DOHH2 (cell line): ENCODE measurements around the gene CYP4A22.

Experiments used
- H3F3A ChIP-seq: fragments of 200-600 bp; sonication (generic), shearing (Covaris generic); 2 replicates; pipeline ENCODE4 v1.6.0; 2016; ENCODE audit warnings: antibody characterized with exemption, mild to moderate bottlenecking; ENCODE audit not compliant: control insufficient read depth, insufficient read depth
- H3K27ac ChIP-seq: fragments of 200-600 bp; sonication (generic); 2 replicates; pipeline ENCODE4 v1.5.1; 2014; ENCODE audit warnings: low read depth, mild to moderate bottlenecking, low read length, moderate library complexity
- H3K27me3 ChIP-seq: fragments of 200-600 bp; sonication (generic); 2 replicates; pipeline ENCODE4 v1.6.1; 2014; ENCODE audit warnings: mild to moderate bottlenecking, low read length, mixed read lengths; ENCODE audit not compliant: control insufficient read depth
- H3K36me3 ChIP-seq: fragments of 200-600 bp; sonication (generic); 2 replicates; pipeline ENCODE4 v1.6.1; 2014; ENCODE audit warnings: mild to moderate bottlenecking, low read length, moderate library complexity, mixed read lengths; ENCODE audit not compliant: control insufficient read depth
- H3K4me1 ChIP-seq: fragments of 200-600 bp; sonication (generic); 2 replicates; pipeline ENCODE4 v1.6.1; 2014; ENCODE audit warnings: mild to moderate bottlenecking, low read length, mixed read lengths; ENCODE audit not compliant: control insufficient read depth
- H3K4me2 ChIP-seq: fragments of 200-600 bp; sonication (generic); 2 replicates; pipeline ENCODE4 v1.6.0; 2014; ENCODE audit warnings: mild to moderate bottlenecking, low read length, moderate library complexity
- H3K4me3 ChIP-seq: fragments of 200-600 bp; sonication (generic); 2 replicates; pipeline ENCODE4 v1.5.1; 2014; ENCODE audit warnings: mild to moderate bottlenecking, low read length, mixed read lengths
- H3K79me2 ChIP-seq: fragments of 200-600 bp; sonication (generic); 2 replicates; pipeline ENCODE4 v1.6.1; 2014; ENCODE audit warnings: mild to moderate bottlenecking, low read length, mixed read lengths; ENCODE audit not compliant: control insufficient read depth
- H3K9me2 ChIP-seq: fragments of 200-600 bp; sonication (generic); replicated peaks from 2 replicates; pipeline ENCODE4 v1.6.1; 2014; ENCODE audit warnings: mild to moderate bottlenecking, low read length, mixed read lengths; ENCODE audit not compliant: control insufficient read depth
- H3K9me3 ChIP-seq: fragments of 200-600 bp; sonication (generic); 2 replicates; pipeline ENCODE4 v1.6.1; 2014; ENCODE audit warnings: antibody characterized with exemption, low read length, mixed read lengths; ENCODE audit not compliant: control insufficient read depth, insufficient read depth
- H4K20me1 ChIP-seq: fragments of 200-600 bp; sonication (generic); 2 replicates; pipeline ENCODE4 v1.6.0; 2014; ENCODE audit warnings: low read depth, mild to moderate bottlenecking, antibody characterized with exemption, low read length, moderate library complexity; ENCODE audit not compliant: control insufficient read depth, insufficient read depth
- CTCF ChIP-seq: fragments of 200-600 bp; sonication (generic); IDR thresholded peaks from one replicate; pipeline ENCODE4 v1.5.1; 2014; ENCODE audit warnings: antibody characterized with exemption, mild to moderate bottlenecking, low read depth, low read length; ENCODE audit not compliant: poor library complexity, severe bottlenecking
- EZH2phosphoT487 ChIP-seq: fragments of 200-600 bp; sonication (generic); IDR thresholded peaks from 2 replicates; pipeline ENCODE4 v1.6.1; 2017; ENCODE audit warnings: borderline replicate concordance, mild to moderate bottlenecking, antibody characterized with exemption, low read length, moderate library complexity, mixed read lengths

Gene CYP4A22

GRCh38 chr1:47164552-47164951 is 27.3 kb downstream of the CYP4A22 start:
- Histone ChIP-seq H3K79me2 (no peaks in the 10 kb centered on the region), H3K27me3 (peaks cover 2% of the 10 kb centered on the region; the same call in 1 of the 2 replicates), H3K36me3 (no peaks in the 10 kb centered on the region), H3K4me2 (no peak overlapping the region), H3K9me3 (no peaks in the 10 kb centered on the region), H3K4me3 (no peak overlapping the region), H4K20me1 (no peaks in the 10 kb centered on the region), H3K4me1 (no peaks in the 10 kb centered on the region), H3K27ac (no peak overlapping the region), H3K9me2 (no peaks in the 10 kb centered on the region), H3F3A (no peaks in the 10 kb centered on the region)
- TF ChIP-seq EZH2phosphoT487 (no peak), CTCF (no peak)

- H3K9me3 ChIP-seq = no peaks in the 10 kb centered on the region
- H3K27ac ChIP-seq = no peak overlapping the region
- no peak for TF ChIP-seq CTCF
- no peak for TF ChIP-seq EZH2phosphoT487
- H3K9me2 ChIP-seq = no peaks in the 10 kb centered on the region
- no peak overlapping the region for H3K4me3 ChIP-seq
- no peaks in the 10 kb centered on the region for H3K79me2 ChIP-seq
- H4K20me1 ChIP-seq = no peaks in the 10 kb centered on the region
- H3K36me3 ChIP-seq = no peaks in the 10 kb centered on the region
- H3F3A ChIP-seq = no peaks in the 10 kb centered on the region
- H3K4me1 ChIP-seq = no peaks in the 10 kb centered on the region
- H3K27me3 ChIP-seq = no peaks in the 10 kb centered on the region
- H3K4me2 ChIP-seq = no peak overlapping the region
Measured at GRCh38 chr1:47172782-47173181, 35.5 kb downstream of the CYP4A22 start.

- Histone ChIP-seq H3K27me3 (no peaks in the 10 kb centered on the region), H4K20me1 (no peaks in the 10 kb centered on the region), H3K9me3 (no peaks in the 10 kb centered on the region), H3K79me2 (no peaks in the 10 kb centered on the region), H3K4me2 (no peak overlapping the region), H3K9me2 (no peaks in the 10 kb centered on the region), H3K36me3 (no peaks in the 10 kb centered on the region), H3K27ac (no peak overlapping the region), H3F3A (no peaks in the 10 kb centered on the region), H3K4me1 (peaks cover 4% of the 10 kb centered on the region), H3K4me3 (no peak overlapping the region)
- TF ChIP-seq CTCF (no peak), EZH2phosphoT487 (no peak)
Measured at GRCh38 chr1:47174656-47175020, 37.4 kb downstream of the CYP4A22 start.
